GM10266 (cell line): Measurements from ENCODE around the gene CAMK1D.

Experiments used
- DNase-seq: peaks from one replicate; pipeline ENCODE4 v3.0.0; 2012; ENCODE audit errors: extremely low spot score
- TF ChIP-seq, protein P1 (sequence below): IDR thresholded peaks from 2 replicates; pipeline ENCODE4 v1.5.1; 2012; ENCODE audit warnings: mild to moderate bottlenecking, low read depth; ENCODE audit not compliant: control insufficient read depth, insufficient read depth; ENCODE audit errors: missing control alignments

The CAMK1D gene

DNA sequence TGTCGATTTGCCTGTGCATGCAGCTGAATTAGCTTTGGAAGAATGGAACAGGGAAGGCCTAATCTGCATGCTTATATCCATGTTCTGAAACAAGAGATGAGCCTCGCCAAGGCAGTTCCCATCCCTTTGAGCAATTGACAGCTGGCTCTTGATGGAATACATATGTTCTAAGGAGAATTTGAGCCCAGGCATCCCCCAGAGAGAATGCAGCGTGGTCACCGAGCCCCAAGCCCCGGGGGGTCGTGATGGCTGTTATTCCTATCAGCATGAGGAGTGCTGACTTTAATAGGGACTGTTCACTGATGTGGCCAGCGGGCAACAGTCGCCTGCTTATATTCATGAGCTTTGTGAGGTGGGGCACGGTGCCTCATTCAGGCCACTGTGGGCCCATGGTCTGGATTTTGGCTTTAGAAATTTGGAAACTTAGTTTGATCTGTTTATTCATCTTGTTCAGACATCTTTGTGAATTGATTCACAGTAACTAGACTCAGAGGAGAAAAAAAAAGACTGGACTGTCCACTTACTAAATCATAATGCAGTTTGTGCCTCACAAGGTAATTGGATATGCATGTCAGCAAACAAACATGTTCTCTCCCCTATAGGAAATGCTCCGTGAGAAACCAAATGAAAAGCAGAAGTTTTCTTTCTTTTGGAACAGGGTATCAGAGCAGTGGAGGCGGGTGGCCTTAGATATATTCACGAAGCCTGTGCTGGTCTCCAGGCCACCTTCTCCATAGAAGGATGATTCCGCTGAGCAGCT is 447.2 kb downstream of the CAMK1D start:
- no peak for DNase-seq
- TF ChIP-seq, protein P1, sequence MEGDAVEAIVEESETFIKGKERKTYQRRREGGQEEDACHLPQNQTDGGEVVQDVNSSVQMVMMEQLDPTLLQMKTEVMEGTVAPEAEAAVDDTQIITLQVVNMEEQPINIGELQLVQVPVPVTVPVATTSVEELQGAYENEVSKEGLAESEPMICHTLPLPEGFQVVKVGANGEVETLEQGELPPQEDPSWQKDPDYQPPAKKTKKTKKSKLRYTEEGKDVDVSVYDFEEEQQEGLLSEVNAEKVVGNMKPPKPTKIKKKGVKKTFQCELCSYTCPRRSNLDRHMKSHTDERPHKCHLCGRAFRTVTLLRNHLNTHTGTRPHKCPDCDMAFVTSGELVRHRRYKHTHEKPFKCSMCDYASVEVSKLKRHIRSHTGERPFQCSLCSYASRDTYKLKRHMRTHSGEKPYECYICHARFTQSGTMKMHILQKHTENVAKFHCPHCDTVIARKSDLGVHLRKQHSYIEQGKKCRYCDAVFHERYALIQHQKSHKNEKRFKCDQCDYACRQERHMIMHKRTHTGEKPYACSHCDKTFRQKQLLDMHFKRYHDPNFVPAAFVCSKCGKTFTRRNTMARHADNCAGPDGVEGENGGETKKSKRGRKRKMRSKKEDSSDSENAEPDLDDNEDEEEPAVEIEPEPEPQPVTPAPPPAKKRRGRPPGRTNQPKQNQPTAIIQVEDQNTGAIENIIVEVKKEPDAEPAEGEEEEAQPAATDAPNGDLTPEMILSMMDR, result no peak

DNA sequence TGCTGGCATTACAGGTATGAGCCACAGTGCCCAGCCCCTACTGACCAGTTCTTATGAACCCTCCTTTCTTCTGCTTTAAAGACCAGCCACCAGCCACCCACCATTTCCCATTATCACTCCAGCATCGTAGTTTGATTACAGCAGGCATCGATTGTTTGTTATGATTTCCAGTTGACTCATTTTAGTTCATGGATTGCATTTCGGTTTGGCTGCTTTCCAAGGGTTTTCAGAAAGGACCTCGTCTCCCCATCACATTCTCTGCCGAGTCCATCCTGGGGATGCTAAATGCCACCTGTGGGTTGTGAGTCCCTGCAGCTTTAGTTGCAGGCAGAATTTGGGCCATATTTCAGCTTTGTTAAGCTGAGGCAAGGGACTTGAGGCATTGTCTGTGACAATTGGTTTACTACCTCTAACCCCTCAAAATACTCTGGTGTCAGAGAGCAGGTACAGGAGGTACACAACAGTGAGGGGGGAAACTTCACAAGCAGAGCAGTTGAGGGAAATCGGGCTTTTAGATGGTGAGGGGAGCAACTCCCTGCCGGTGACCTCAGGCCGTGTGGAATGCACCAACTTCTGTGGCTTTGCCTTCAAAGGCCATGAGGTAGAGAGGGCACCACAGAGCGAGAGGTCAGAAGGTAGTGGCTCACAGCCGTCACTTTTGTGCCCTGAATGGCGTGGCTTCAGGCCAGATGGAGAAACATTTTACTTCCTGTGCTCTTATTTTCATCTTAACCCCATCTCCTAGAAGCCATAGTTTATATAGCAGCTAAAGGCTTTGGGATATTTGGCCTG is 448.3 kb downstream of the CAMK1D start:
- TF ChIP-seq, protein P1, result no peak
- no peak for DNase-seq

DNA sequence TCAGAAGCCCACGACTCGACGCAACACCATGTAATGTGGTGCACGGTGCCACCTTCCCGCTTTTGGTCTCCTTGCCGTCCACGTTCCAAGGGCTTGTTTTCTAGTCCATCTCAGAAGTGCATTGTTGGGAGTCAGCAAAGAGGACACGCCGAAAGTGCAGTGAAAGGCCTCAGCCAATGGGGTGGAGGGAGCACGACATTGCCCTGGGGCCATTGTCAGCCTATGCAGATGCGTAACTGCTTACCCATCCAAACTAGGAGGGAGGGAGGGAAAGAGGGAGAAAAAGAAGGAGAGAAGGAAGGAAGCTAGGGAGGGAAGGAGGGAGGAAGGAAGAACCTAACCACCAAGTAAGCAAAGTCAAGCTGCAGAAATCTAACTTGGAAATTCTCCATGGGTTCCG is 449.8 kb downstream of the CAMK1D start:
- no peak for DNase-seq
- TF ChIP-seq, protein P1, result no peak

DNA sequence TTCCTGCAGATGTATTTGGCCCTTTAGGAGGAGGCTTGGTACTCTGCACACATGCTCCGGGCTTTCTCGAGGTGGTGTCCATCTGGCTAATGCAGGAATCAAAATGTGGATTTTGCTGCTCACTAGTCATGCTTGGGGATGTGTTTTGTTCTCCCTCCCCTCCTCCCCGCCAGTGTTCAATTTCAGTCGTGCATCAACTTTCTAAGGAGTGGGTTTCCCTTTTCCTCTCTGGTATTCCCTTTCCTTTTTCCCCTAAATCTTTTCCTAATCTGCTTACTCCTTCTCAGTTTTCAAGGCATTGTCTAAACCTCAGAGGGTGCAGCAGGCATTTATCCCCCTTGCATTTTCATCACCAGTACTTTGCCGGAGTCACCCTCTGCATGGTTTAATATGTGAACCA is 450.4 kb downstream of the CAMK1D start:
- TF ChIP-seq, protein P1, result no peak

DNA sequence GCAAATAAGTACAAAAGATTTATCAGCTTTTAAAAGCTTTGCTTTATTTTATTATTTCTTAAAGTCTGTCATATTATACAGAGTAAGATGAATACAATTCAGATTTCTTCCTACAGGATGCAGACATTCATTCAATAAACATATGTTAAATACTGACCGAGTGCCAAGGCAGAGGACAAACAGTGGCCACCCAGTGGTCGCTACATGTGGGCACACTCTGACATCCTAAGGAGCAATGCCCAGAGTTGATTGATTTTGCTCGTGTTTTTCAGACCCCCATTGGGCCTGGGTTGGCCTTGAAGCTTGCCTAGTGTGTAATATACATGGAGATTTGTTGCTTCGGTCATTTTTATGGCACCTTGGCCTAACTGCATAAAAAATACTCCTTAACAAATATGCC is 451.0 kb downstream of the CAMK1D start:
- TF ChIP-seq, protein P1, result no peak
- DNase-seq, result no peak

More for the DNA sequence above, 450.4 kb downstream of the CAMK1D start:
- DNase-seq, result no peak

DNA sequence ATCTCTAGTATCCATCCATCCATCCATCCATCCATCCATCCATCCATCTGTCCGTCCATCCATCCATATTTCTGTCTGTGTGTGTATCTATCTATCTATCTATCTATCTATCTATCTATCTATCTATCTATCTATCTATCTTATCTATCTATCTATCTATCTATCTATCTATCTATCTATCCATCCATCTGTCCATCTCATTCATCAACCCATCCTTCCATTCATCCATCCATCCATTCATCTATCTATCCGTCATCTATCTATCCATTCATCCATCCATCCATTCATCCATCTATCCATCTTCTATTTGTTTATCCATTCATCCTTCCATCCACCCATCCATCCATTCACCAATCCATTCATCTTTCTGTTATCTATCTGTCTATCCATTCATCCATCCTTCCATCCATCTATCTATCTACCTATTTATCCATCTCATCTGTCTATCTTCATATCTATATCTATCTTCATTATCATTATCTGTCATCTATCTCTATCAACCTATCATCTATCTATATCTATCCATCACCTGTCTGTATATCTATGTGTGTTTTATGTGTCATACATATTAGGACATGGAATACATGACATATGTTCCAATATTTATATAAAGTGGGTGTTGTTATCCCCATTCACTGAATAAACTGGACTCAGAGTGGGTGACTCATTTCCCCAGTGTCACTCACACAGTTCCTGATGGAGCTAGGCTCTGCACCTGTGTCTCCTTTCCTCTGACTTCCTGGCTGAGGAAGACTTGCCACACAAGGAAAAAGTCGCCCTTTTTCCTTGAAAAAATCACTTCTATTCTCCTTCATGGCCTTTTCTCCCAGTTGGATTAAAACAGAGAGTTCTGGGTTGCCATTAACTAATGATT is 452.1 kb downstream of the CAMK1D start:
- TF ChIP-seq, protein P1, result no peak
- DNase-seq, result no peak
